Measurements from ENCODE around the gene FBXO28. TPM values are rescaled to one million over a fixed set of nuclear protein-coding genes. Genes with fewer than 3 reads are reported as not detected.

The FBXO28 gene
- total RNA-seq, 2 donors from 2014 or later: 26.2 to 29.5 TPM

GRCh38 chr1:224180783-224181452, 67.0 kb downstream of the FBXO28 start:
- Mint-ChIP-seq H3K9me3 (no peaks in the 10 kb centered on the region), H3K36me3 (ENCODE audit: low read depth) (peaks cover 21% of the 10 kb centered on the region), H3K27ac (no peak overlapping the region), H3K4me1 (peaks cover 17% of the 10 kb centered on the region), H3K27me3 (no peaks in the 10 kb centered on the region), H3K4me3 (no peak overlapping the region)
- ATAC-seq (replicated peaks): no peak

- Mint-ChIP-seq H3K27ac (peak overlapping the region; percentile 79), H3K36me3 (ENCODE audit: low read depth) (peaks cover 26% of the 10 kb centered on the region)
Observed at GRCh38 chr1:224181453-224181810, 67.5 kb downstream of the FBXO28 start.

GRCh38 chr1:224182057-224182865, 68.3 kb downstream of the FBXO28 start:
- Mint-ChIP-seq H3K4me3 (peak overlapping the region; percentile 77), H3K9me3 (no peaks in the 10 kb centered on the region), H3K27ac (peak overlapping the region; percentile 79), H3K27me3 (no peaks in the 10 kb centered on the region), H3K36me3 (ENCODE audit: low read depth) (peaks cover 34% of the 10 kb centered on the region), H3K4me1 (peaks cover 17% of the 10 kb centered on the region)
- peak; percentile 61 for ATAC-seq (replicated peaks)

More at GRCh38 chr1:224181453-224181810, 67.5 kb downstream of the FBXO28 start:
- peaks cover 17% of the 10 kb centered on the region for H3K4me1 Mint-ChIP-seq
- H3K9me3 Mint-ChIP-seq: no peaks in the 10 kb centered on the region
- no peaks in the 10 kb centered on the region for H3K27me3 Mint-ChIP-seq
- no peak for ATAC-seq (replicated peaks)
- peak overlapping the region; percentile 77 for H3K4me3 Mint-ChIP-seq

GRCh38 chr1:224182866-224183590, 69.1 kb downstream of the FBXO28 start, which contains the start of gene DEGS1:
DEGS1 (plus strand) TSS chr1:224183240; CDS start chr1:224183337, 97 bp downstream.
- Mint-ChIP-seq H3K27me3 (no peaks in the 10 kb centered on the region), H3K9me3 (no peaks in the 10 kb centered on the region), H3K4me1 (peaks cover 17% of the 10 kb centered on the region), H3K27ac (peak within 1 kb of the TSS; percentile 89), H3K36me3 (ENCODE audit: low read depth) (peaks cover 37% of the 10 kb centered on the region), H3K4me3 (peak within 1 kb of the TSS; percentile 92)
- peak; percentile 78 for ATAC-seq (replicated peaks)

GRCh38 chr1:224183591-224184312, 69.8 kb downstream of the FBXO28 start:
- H3K27ac Mint-ChIP-seq: peak overlapping the region; percentile 89

GRCh38 chr1:224185208-224185607, 71.3 kb downstream of the FBXO28 start:
- Mint-ChIP-seq H3K4me1 (peaks cover 25% of the 10 kb centered on the region), H3K9me3 (no peaks in the 10 kb centered on the region), H3K4me3 (peak overlapping the region; percentile 92), H3K36me3 (ENCODE audit: low read depth) (peaks cover 54% of the 10 kb centered on the region), H3K27ac (peak overlapping the region; percentile 89), H3K27me3 (no peaks in the 10 kb centered on the region)
- ATAC-seq (replicated peaks): no peak

More at GRCh38 chr1:224183591-224184312, 69.8 kb downstream of the FBXO28 start:
- Mint-ChIP-seq H3K4me1 (peaks cover 24% of the 10 kb centered on the region), H3K27me3 (no peaks in the 10 kb centered on the region), H3K9me3 (no peaks in the 10 kb centered on the region), H3K4me3 (peak overlapping the region; percentile 92), H3K36me3 (ENCODE audit: low read depth) (peaks cover 43% of the 10 kb centered on the region)
- peak; percentile 58 for ATAC-seq (replicated peaks)

GRCh38 chr1:224188286-224188685, 74.4 kb downstream of the FBXO28 start:
- peak overlapping the region; percentile 86 for H3K27ac Mint-ChIP-seq
- ATAC-seq (replicated peaks): peak; percentile 60
- no peaks in the 10 kb centered on the region for H3K9me3 Mint-ChIP-seq
- peaks cover 14% of the 10 kb centered on the region for H3K4me1 Mint-ChIP-seq
- H3K4me3 Mint-ChIP-seq: peak overlapping the region; percentile 67
- H3K27me3 Mint-ChIP-seq: no peaks in the 10 kb centered on the region
- peaks cover 82% of the 10 kb centered on the region for H3K36me3 Mint-ChIP-seq (ENCODE audit: low read depth)

- Mint-ChIP-seq H3K36me3 (ENCODE audit: low read depth) (peaks cover 87% of the 10 kb centered on the region), H3K4me1 (peaks cover 19% of the 10 kb centered on the region), H3K9me3 (no peaks in the 10 kb centered on the region), H3K27me3 (no peaks in the 10 kb centered on the region), H3K4me3 (no peak overlapping the region), H3K27ac (no peak overlapping the region)
- no peak for ATAC-seq (replicated peaks)
Observed at GRCh38 chr1:224189561-224189960, 75.7 kb downstream of the FBXO28 start.

GRCh38 chr1:224192082-224192788, 78.3 kb downstream of the FBXO28 start:
- Mint-ChIP-seq H3K9me3 (no peaks in the 10 kb centered on the region), H3K27ac (peak overlapping the region; percentile 97), H3K4me3 (peak overlapping the region; percentile 61), H3K27me3 (no peaks in the 10 kb centered on the region), H3K36me3 (ENCODE audit: low read depth) (peaks cover 68% of the 10 kb centered on the region), H3K4me1 (peaks cover 17% of the 10 kb centered on the region)
- peak; percentile 84 for ATAC-seq (replicated peaks)

- Mint-ChIP-seq H3K4me1 (peaks cover 14% of the 10 kb centered on the region), H3K27me3 (no peaks in the 10 kb centered on the region), H3K27ac (peak overlapping the region; percentile 97), H3K36me3 (ENCODE audit: low read depth) (peaks cover 61% of the 10 kb centered on the region), H3K4me3 (no peak overlapping the region), H3K9me3 (no peaks in the 10 kb centered on the region)
- peak; percentile 59 for ATAC-seq (replicated peaks)
Observed at GRCh38 chr1:224193319-224193966, 79.5 kb downstream of the FBXO28 start.

GRCh38 chr1:224196813-224197600, 83.1 kb downstream of the FBXO28 start:
- no peak overlapping the region for H3K4me3 Mint-ChIP-seq
- ATAC-seq (replicated peaks): no peak
- H3K27me3 Mint-ChIP-seq: no peaks in the 10 kb centered on the region
- H3K27ac Mint-ChIP-seq: peak overlapping the region; percentile 14
- H3K4me1 Mint-ChIP-seq: peaks cover 9% of the 10 kb centered on the region
- H3K9me3 Mint-ChIP-seq: no peaks in the 10 kb centered on the region
- peaks cover 32% of the 10 kb centered on the region for H3K36me3 Mint-ChIP-seq (ENCODE audit: low read depth)

GRCh38 chr1:224198572-224198971, 84.7 kb downstream of the FBXO28 start:
- no peak for ATAC-seq (replicated peaks)
- Mint-ChIP-seq H3K27ac (peak overlapping the region; percentile 4), H3K4me3 (no peak overlapping the region), H3K36me3 (ENCODE audit: low read depth) (peaks cover 17% of the 10 kb centered on the region), H3K4me1 (peaks cover 9% of the 10 kb centered on the region), H3K9me3 (no peaks in the 10 kb centered on the region), H3K27me3 (no peaks in the 10 kb centered on the region)

Measured in activated T-helper 17 cell treated with anti-CD3 and anti-CD28 coated beads, Interleukin-2, amount 50 U/mL, for 72 hours (primary cell).